ENCODE results near the gene PSMD5. TPM values are rescaled to one million over a fixed set of nuclear protein-coding genes. Genes with fewer than 3 reads are reported as not detected.
"Not testable (repeated sequence)": the region's sequence is repeated elsewhere in the genome, so short reads cannot be mapped to it uniquely, and the experiment has no call there.

The PSMD5 gene
- total RNA-seq, 1 donor: 32.6 TPM

- TF ChIP-seq, protein P1, sequence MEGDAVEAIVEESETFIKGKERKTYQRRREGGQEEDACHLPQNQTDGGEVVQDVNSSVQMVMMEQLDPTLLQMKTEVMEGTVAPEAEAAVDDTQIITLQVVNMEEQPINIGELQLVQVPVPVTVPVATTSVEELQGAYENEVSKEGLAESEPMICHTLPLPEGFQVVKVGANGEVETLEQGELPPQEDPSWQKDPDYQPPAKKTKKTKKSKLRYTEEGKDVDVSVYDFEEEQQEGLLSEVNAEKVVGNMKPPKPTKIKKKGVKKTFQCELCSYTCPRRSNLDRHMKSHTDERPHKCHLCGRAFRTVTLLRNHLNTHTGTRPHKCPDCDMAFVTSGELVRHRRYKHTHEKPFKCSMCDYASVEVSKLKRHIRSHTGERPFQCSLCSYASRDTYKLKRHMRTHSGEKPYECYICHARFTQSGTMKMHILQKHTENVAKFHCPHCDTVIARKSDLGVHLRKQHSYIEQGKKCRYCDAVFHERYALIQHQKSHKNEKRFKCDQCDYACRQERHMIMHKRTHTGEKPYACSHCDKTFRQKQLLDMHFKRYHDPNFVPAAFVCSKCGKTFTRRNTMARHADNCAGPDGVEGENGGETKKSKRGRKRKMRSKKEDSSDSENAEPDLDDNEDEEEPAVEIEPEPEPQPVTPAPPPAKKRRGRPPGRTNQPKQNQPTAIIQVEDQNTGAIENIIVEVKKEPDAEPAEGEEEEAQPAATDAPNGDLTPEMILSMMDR (IDR thresholded peaks at IDR 0.05; ENCODE audit: extremely low read depth, low read depth, low read length): no peak
- Histone ChIP-seq H4K20me1 (ENCODE audit: insufficient read depth, low read length) (no peaks in the 10 kb centered on the region), H3K79me2 (ENCODE audit: insufficient read depth, low read length) (no peaks in the 10 kb centered on the region), H3K4me3 (ENCODE audit: insufficient read depth, low read length) (no peak overlapping the region), H3K27me3 (ENCODE audit: insufficient read depth, low read length) (no peaks in the 10 kb centered on the region), H3K4me2 (ENCODE audit: insufficient read depth, low read length) (no peak overlapping the region), H3K9me3 (ENCODE audit: low read depth, low read length) (no peaks in the 10 kb centered on the region), H3K27ac (ENCODE audit: low read depth, low read length) (no peak overlapping the region), H3K36me3 (ENCODE audit: insufficient read depth, low read length) (peaks cover 27% of the 10 kb centered on the region), H2AFZ (ENCODE audit: low read length) (no peak overlapping the region), H3K4me1 (ENCODE audit: insufficient read depth, low read length) (peaks cover 6% of the 10 kb centered on the region)
- no peak for DNase-seq (ENCODE audit: insufficient read length, low spot score, missing footprints)
Measured at GRCh38 chr9:120815075-120815474, 27.6 kb downstream of the PSMD5 start.

GRCh38 chr9:120808931-120809330 is 33.8 kb downstream of the PSMD5 start:
- H3K4me2 ChIP-seq (ENCODE audit: insufficient read depth, low read length): no peak overlapping the region
- no peaks in the 10 kb centered on the region for H3K9me3 ChIP-seq (ENCODE audit: low read depth, low read length)
- no peaks in the 10 kb centered on the region for H3K27me3 ChIP-seq (ENCODE audit: insufficient read depth, low read length)
- DNase-seq (ENCODE audit: insufficient read length, low spot score, missing footprints): no peak
- no peaks in the 10 kb centered on the region for H3K79me2 ChIP-seq (ENCODE audit: insufficient read depth, low read length)
- no peaks in the 10 kb centered on the region for H4K20me1 ChIP-seq (ENCODE audit: insufficient read depth, low read length)
- peaks cover 6% of the 10 kb centered on the region for H3K4me1 ChIP-seq (ENCODE audit: insufficient read depth, low read length)
- no peak overlapping the region for H2AFZ ChIP-seq (ENCODE audit: low read length)
- no peak overlapping the region for H3K27ac ChIP-seq (ENCODE audit: low read depth, low read length)
- no peak overlapping the region for H3K4me3 ChIP-seq (ENCODE audit: insufficient read depth, low read length)
- H3K36me3 ChIP-seq (ENCODE audit: insufficient read depth, low read length): no peaks in the 10 kb centered on the region
- TF ChIP-seq, protein P1 (IDR thresholded peaks at IDR 0.05; ENCODE audit: extremely low read depth, low read depth, low read length): no peak

GRCh38 chr9:120807607-120808379 is 34.9 kb downstream of the PSMD5 start:
- H3K27me3 ChIP-seq (ENCODE audit: insufficient read depth, low read length): no peaks in the 10 kb centered on the region

DNA sequence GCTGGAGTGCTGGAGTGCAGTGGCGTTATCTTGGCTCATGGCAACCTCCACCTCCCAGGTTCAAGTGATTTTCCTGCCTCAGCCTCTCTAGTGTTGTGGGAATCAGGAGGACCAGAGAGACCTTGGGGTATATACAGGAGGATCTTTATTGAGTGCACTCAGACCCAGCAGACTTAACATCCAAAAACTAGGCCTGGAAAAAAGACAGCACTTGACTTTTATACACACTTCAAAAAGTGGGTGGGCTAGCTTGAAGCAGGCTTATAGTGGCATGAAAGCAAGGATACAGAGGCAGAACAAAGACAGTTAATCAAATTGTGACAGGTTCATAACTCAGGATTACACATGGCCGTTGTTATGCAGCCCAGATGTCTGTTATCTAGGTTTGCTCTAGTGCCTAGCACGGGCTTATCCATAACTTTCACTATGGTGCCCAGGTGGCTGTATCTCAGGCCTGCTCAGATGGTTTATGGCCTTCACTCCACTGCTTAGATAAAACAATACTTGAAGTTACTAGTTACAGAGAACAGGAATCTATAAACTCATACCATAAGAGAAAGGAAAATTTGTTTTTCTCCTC is 37.8 kb downstream of the PSMD5 start:
- H3K27ac ChIP-seq (ENCODE audit: low read depth, low read length); H3K79me2 ChIP-seq (ENCODE audit: insufficient read depth, low read length); H3K4me3 ChIP-seq (ENCODE audit: insufficient read depth, low read length); DNase-seq (ENCODE audit: insufficient read length, low spot score, missing footprints); H3K4me1 ChIP-seq (ENCODE audit: insufficient read depth, low read length); H3K36me3 ChIP-seq (ENCODE audit: insufficient read depth, low read length); H3K27me3 ChIP-seq (ENCODE audit: insufficient read depth, low read length); H4K20me1 ChIP-seq (ENCODE audit: insufficient read depth, low read length); H2AFZ ChIP-seq (ENCODE audit: low read length); H3K4me2 ChIP-seq (ENCODE audit: insufficient read depth, low read length); H3K9me3 ChIP-seq (ENCODE audit: low read depth, low read length): not testable (repeated sequence)

More at GRCh38 chr9:120807607-120808379, 34.9 kb downstream of the PSMD5 start:
- no peak overlapping the region for H3K4me3 ChIP-seq (ENCODE audit: insufficient read depth, low read length)
- DNase-seq (ENCODE audit: insufficient read length, low spot score, missing footprints): no peak
- H3K79me2 ChIP-seq (ENCODE audit: insufficient read depth, low read length): no peaks in the 10 kb centered on the region
- no peaks in the 10 kb centered on the region for H3K9me3 ChIP-seq (ENCODE audit: low read depth, low read length)
- no peaks in the 10 kb centered on the region for H3K36me3 ChIP-seq (ENCODE audit: insufficient read depth, low read length)
- no peaks in the 10 kb centered on the region for H4K20me1 ChIP-seq (ENCODE audit: insufficient read depth, low read length)
- H3K27ac ChIP-seq (ENCODE audit: low read depth, low read length): no peak overlapping the region
- H3K4me2 ChIP-seq (ENCODE audit: insufficient read depth, low read length): no peak overlapping the region
- no peaks in the 10 kb centered on the region for H3K4me1 ChIP-seq (ENCODE audit: insufficient read depth, low read length)
- no peak overlapping the region for H2AFZ ChIP-seq (ENCODE audit: low read length)
- TF ChIP-seq, protein P1 (IDR thresholded peaks at IDR 0.05; ENCODE audit: extremely low read depth, low read depth, low read length): no peak

All from osteoblast (primary cell).